HG03571 (cell line): ENCODE measurements around the gene SERPINE1.
"Not testable (repeated sequence)": the region's sequence is repeated elsewhere in the genome, so short reads cannot be mapped to it uniquely, and the experiment has no call there.

Source experiments
- ATAC-seq: cut with Tn5 transposase; IDR thresholded peaks from one replicate; pipeline ENCODE4 v1.9.1; 2021; ENCODE audit not compliant: unreplicated experiment

SERPINE1 gene

GRCh38 chr7:101121991-101122932 is 4.6 kb upstream of the SERPINE1 start:
- no peak for ATAC-seq

DNA sequence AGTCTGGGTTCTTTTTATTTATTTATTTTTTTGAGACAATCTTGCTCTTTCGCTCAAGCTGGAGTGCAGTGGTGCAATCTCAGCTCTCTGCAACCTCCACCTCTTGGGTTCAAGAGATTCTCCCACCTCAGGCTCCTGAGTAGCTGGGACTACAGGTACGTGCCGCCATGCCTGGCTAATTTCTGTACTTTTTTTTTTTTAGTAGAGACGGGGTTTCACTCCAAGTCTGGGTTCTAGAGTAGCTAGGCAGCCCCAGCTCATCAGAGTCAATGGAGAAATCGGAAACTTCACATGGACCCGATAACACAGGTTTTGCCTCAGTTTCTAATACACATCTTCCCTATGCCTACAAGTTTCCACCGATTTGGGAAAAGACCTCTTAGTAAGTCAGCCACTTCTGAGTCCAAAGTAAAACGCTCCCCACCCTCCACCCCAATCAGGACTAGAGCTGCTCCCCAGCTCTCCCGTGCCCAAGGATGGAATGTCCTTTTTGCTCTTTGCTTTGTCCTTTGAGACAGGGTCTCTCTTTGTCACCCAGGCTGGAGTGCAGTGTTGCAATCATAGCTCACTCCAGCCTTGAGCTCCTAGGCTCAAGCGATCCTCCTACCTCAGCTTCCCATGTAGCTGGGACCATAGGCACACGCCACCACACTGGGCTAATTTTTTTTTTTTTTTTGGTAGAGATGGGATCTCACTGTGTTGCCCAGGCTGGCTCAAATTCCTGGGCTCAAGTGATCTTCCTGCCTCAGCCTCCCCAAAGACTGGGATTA is 3.8 kb upstream of the SERPINE1 start:
- ATAC-seq: no peak

DNA sequence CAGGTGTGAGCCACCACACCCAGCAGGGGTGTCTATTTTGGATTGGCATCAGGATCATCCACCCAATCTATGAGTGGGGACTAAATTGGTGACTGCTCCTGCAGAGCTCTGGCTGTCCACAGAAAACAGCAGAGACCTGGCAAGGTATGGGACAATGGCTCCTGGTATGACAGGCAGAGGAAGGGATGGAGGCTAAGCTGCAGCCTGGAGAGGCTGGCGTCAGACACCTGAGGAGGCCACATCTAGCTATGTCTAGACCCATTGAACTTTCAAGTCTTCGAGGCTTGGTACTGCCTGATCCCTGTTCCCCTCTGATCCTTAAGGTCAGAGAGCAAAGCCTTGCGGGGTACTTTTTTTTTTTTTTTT is 3.2 kb upstream of the SERPINE1 start:
- no peak for ATAC-seq

DNA sequence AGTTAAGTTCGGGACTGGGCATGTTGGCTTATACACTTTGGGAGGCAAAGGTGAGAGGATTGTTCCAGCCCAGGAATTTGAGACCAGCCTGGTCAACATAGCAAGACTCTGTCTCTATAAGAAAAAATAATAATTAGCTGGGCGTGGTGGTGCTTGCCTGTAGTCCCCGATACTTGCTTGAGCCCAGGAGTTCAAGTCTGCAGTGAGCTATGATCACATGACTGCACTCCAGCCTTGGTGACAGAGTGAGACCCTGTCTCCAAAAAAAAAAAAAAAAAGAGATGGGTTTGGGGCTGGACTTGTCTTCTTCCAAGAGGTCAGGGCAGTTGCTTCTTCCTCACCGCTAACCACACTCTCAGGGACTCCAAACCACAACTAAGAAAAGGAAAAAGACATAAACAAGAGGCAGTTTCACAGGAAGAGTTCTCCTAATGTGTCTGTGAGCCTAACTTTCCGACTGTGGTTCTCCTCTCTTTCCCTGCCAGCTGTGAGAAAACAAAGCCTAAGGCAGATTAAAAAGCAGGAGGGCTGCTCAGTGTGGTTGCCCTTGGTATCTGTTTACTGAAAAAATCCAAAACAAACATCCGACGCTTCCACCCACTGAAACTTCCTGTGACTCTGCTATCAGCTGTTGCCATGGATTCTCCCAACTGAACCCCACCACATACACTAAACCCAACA is 2.4 kb upstream of the SERPINE1 start:
- no peak for ATAC-seq

DNA sequence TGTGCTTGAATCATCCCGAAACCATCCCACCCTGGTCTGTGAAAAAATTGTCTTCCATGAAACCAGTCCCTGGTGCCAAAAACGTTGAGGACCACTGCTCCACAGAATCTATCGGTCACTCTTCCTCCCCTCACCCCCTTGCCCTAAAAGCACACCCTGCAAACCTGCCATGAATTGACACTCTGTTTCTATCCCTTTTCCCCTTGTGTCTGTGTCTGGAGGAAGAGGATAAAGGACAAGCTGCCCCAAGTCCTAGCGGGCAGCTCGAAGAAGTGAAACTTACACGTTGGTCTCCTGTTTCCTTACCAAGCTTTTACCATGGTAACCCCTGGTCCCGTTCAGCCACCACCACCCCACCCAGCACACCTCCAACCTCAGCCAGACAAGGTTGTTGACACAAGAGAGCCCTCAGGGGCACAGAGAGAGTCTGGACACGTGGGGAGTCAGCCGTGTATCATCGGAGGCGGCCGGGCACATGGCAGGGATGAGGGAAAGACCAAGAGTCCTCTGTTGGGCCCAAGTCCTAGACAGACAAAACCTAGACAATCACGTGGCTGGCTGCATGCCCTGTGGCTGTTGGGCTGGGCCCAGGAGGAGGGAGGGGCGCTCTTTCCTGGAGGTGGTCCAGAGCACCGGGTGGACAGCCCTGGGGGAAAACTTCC is 784 bp upstream of the SERPINE1 start:
- no peak for ATAC-seq

- ATAC-seq: no peak
These were observed 646 bp downstream of the SERPINE1 start for GRCh38 chr7:101127460-101128039.

GRCh38 chr7:101128040-101128834 is 1.3 kb downstream of the SERPINE1 start:
- no peak for ATAC-seq

DNA sequence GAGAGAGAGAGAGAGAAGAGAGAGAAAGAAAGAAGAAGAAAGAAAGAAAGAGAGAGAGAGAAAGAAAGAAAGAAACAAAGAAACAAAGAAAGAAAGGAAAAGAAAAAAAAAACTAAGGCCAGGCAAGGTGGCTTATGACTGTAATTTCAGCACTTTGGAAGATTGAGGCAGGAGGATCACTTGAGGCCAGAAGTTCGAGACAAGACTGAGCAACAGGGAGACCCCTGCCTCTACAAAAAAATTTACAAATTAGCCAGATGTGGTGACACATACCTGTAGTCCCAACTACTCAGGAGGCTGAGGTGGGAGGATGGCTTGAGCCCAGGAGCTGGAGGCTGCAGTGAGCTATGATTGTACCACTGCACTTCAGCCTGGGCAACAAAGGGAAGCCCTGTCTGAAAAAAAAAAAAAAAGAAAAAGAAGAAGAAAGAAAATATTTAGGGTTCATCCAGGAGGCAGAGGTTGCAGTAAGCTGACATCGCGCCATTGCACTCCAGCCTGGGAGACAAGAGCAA is 2.8 kb downstream of the SERPINE1 start:
- no peak for ATAC-seq

- ATAC-seq: not testable (repeated sequence)
These were observed 6.0 kb downstream of the SERPINE1 start for GRCh38 chr7:101132626-101133600.

GRCh38 chr7:101133621-101134398 is 6.9 kb downstream of the SERPINE1 start:
- ATAC-seq: no peak

- ATAC-seq: no peak
These were observed 7.6 kb downstream of the SERPINE1 start for GRCh38 chr7:101134399-101134980.

DNA sequence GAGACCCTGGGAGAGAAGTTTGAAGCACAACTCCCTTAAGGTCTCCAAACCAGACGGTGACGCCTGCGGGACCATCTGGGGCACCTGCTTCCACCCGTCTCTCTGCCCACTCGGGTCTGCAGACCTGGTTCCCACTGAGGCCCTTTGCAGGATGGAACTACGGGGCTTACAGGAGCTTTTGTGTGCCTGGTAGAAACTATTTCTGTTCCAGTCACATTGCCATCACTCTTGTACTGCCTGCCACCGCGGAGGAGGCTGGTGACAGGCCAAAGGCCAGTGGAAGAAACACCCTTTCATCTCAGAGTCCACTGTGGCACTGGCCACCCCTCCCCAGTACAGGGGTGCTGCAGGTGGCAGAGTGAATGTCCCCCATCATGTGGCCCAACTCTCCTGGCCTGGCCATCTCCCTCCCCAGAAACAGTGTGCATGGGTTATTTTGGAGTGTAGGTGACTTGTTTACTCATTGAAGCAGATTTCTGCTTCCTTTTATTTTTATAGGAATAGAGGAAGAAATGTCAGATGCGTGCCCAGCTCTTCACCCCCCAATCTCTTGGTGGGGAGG is 10.8 kb downstream of the SERPINE1 start:
- ATAC-seq: no peak

GRCh38 chr7:101138213-101138870 is 11.4 kb downstream of the SERPINE1 start:
- ATAC-seq: peak; percentile 72

DNA sequence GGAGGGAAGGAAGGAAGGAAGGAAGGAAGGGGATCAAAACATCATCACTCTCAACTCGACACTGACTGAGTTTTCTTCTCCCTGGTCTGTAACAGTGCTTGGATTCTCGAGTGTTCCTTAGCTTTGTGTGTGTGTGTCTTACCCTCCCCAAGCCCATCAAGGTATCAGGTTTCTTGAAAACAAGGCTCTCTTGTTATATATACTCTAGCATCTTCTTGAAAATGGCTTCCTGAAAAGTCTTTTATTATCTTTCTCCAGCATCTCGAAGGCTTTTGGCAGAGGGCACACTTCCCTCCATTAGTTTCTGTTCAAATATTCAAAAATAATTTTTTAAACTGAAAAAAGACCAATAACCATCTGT is 13.4 kb downstream of the SERPINE1 start:
- no peak for ATAC-seq

DNA sequence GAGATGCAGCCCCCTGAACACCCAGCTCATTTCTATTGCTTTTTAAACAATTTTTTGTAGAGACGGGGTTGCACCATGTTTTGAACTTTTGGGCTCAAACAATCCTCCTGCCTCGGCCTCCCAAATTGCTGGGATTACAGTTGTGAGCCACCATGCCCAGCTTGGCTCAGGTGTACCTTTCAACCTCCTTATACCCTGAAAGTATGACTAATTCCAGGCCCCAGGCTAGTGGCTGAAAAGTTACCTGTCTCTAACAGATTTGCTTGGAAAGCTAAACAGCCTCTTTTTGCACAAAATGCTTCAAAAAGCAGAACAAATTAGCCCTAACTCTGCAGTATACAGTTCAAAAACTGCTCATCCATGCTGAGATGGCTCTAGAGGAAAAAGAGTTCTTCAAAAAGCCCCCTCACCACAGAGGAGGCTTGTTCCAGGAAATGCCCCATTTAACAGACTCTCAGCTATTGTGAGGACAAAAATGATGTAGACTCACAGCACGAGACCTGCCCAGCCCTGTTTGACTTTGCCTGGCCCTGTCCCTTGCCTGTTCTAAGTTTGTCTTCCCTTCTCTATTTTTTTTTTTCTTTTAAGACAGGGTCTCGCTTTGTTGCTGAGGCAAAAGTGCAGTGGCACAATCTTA is 14.0 kb downstream of the SERPINE1 start:
- ATAC-seq: no peak
